MCF 10A (cell line): Measurements from ENCODE around the gene HTT. TPM values are rescaled to one million over a fixed set of nuclear protein-coding genes. Genes with fewer than 3 reads are reported as not detected.

Experiments used
- BruUV-seq: library from RNA; stranded (reverse); fragments of 400-500 nt; replicated peaks from 2 replicates; lab custom pipeline; 2021; lab: Mats Ljungman, UMichigan
- CTCF ChIA-PET: fragments of 300-600 bp; sonication (Branson Sonifier 250); formaldehyde crosslinking; extraction: SDS; loops from one replicate; lab custom pipeline; 2021; ENCODE audit warnings: antibody characterized with exemption, inconsistent platforms; lab: Yijun Ruan, JAX
- POLR2A ChIA-PET: fragments of 300-600, 350-650 bp; sonication (Branson Sonifier 250); formaldehyde crosslinking; extraction: SDS; loops from one replicate; lab custom pipeline; 2020; ENCODE audit warnings: antibody characterized with exemption, inconsistent platforms; lab: Yijun Ruan, JAX
- DNase-seq: peaks from one replicate; pipeline ENCODE4 v3.0.0-alpha.2; 2018; ENCODE audit not compliant: unreplicated experiment
- H3K27ac Mint-ChIP-seq: one replicate; pipeline ENCODE4 v1.8.0; 2022; ENCODE audit warnings: mild to moderate bottlenecking, low read depth, mixed read lengths; ENCODE audit not compliant: unreplicated experiment
- H3K27me3 Mint-ChIP-seq: one replicate; pipeline ENCODE4 v1.8.0; 2022; ENCODE audit warnings: mixed read lengths; ENCODE audit not compliant: insufficient read depth, unreplicated experiment
- H3K36me3 Mint-ChIP-seq: one replicate; pipeline ENCODE4 v1.8.0; 2022; ENCODE audit warnings: mild to moderate bottlenecking, moderate library complexity, mixed read lengths; ENCODE audit not compliant: insufficient read depth, unreplicated experiment
- H3K4me1 Mint-ChIP-seq: one replicate; pipeline ENCODE4 v1.8.0; 2022; ENCODE audit warnings: mixed read lengths; ENCODE audit not compliant: insufficient read depth, unreplicated experiment
- H3K4me3 Mint-ChIP-seq: one replicate; pipeline ENCODE4 v1.8.0; 2022; ENCODE audit warnings: mild to moderate bottlenecking, moderate library complexity, mixed read lengths; ENCODE audit not compliant: unreplicated experiment
- H3K9me3 Mint-ChIP-seq: one replicate; pipeline ENCODE4 v1.8.0; 2022; ENCODE audit warnings: mixed read lengths; ENCODE audit not compliant: unreplicated experiment
- CTCF ChIP-seq: fragments of 200-600 bp; IDR thresholded peaks from one replicate; pipeline ENCODE4 v1.8.0; 2022; ENCODE audit warnings: antibody characterized with exemption, mild to moderate bottlenecking; ENCODE audit not compliant: unreplicated experiment
- intact Hi-C: fragments of 100-400 bp; cut with micrococcal nuclease; formaldehyde crosslinking; loops from 2 replicates; pipeline ENCODE4 v1.14.1; 2022
- total RNA-seq: library from RNA; stranded (reverse); gene quantifications from 2 replicates; pipeline ENCODE4 v1.2.3, GENCODE V29; 2022

HTT gene
- total RNA-seq, 1 experiment from 2014 or later = 47.4 TPM

- no peak overlapping the region for H3K4me3 Mint-ChIP-seq
- intact Hi-C loops = no loop called here
- no peak for TF ChIP-seq CTCF
- ChIA-PET POLR2A (no interaction called here), CTCF (no interaction called here)
- BruUV-seq = no TSS peak
- peaks cover 83% of the 10 kb centered on the region for H3K36me3 Mint-ChIP-seq
- H3K9me3 Mint-ChIP-seq = no peaks in the 10 kb centered on the region
- H3K27me3 Mint-ChIP-seq = no peaks in the 10 kb centered on the region
- no peaks in the 10 kb centered on the region for H3K4me1 Mint-ChIP-seq
- DNase-seq = no peak
- H3K27ac Mint-ChIP-seq = no peak overlapping the region
Measured at GRCh38 chr4:3128058-3128457, 53.6 kb downstream of the HTT start.

- TF ChIP-seq CTCF = no peak
- intact Hi-C loops = no loop called here
- Mint-ChIP-seq H3K4me3 (no peak overlapping the region), H3K27ac (no peak overlapping the region), H3K36me3 (peaks cover 86% of the 10 kb centered on the region), H3K9me3 (no peaks in the 10 kb centered on the region), H3K4me1 (no peaks in the 10 kb centered on the region), H3K27me3 (no peaks in the 10 kb centered on the region)
- CTCF ChIA-PET = interaction anchor here (2.2 kb wide), 1 partner anchor 22 kb away, joined by 11 read pairs; no protein-coding TSS in a partner anchor
- DNase-seq = peak; percentile 33
- no TSS peak for BruUV-seq
- POLR2A ChIA-PET = interaction anchor here (0.7 kb wide), 1 partner anchor 78 kb away, joined by 3 read pairs; no protein-coding TSS in a partner anchor
Measured at GRCh38 chr4:3128976-3129375, 54.5 kb downstream of the HTT start.

- ChIA-PET POLR2A (no interaction called here), CTCF (interaction anchor here (2.2 kb wide), 1 partner anchor 23 kb away, joined by 11 read pairs; no protein-coding TSS in a partner anchor)
- no TSS peak for BruUV-seq
- TF ChIP-seq CTCF = no peak
- Mint-ChIP-seq H3K27me3 (no peaks in the 10 kb centered on the region), H3K27ac (no peak overlapping the region), H3K36me3 (peaks cover 88% of the 10 kb centered on the region), H3K4me3 (no peak overlapping the region), H3K4me1 (no peaks in the 10 kb centered on the region), H3K9me3 (no peaks in the 10 kb centered on the region)
- no peak for DNase-seq
- intact Hi-C loops = no loop called here
Measured at GRCh38 chr4:3130201-3130600, 55.7 kb downstream of the HTT start.

- Mint-ChIP-seq H3K4me1 (no peaks in the 10 kb centered on the region), H3K4me3 (no peak overlapping the region), H3K9me3 (no peaks in the 10 kb centered on the region), H3K27me3 (no peaks in the 10 kb centered on the region), H3K36me3 (peaks cover 88% of the 10 kb centered on the region), H3K27ac (no peak overlapping the region)
- intact Hi-C loops = no loop called here
- DNase-seq = no peak
- no peak for TF ChIP-seq CTCF
- no TSS peak for BruUV-seq
- CTCF ChIA-PET = interaction anchor here (2.2 kb wide), 1 partner anchor 23 kb away, joined by 11 read pairs; no protein-coding TSS in a partner anchor
- POLR2A ChIA-PET = no interaction called here
Measured at GRCh38 chr4:3130826-3131225, 56.3 kb downstream of the HTT start.
